Heart right ventricle (tissue), 16 donors: ENCODE measurements around the gene FBXL5. TPM values are rescaled to one million over a fixed set of nuclear protein-coding genes. Genes with fewer than 3 reads are reported as not detected.

Experiments used
- ATAC-seq, 8 donors: fragments of 200-7000 bp; cut with Tn5 transposase; one replicate each; pipeline ENCODE4 v1.9.1; 2020; ENCODE audit warnings: mild to moderate bottlenecking in 8 of 8, moderate library complexity in 8 of 8, moderate number of reproducible peaks in 1 of 8
- DNase-seq, 2 donors: peaks; one replicate each; pipeline ENCODE4 v3.0.0-alpha.2; 2020
- H3K27ac ChIP-seq, 10 donors: fragments of 200-600 bp; sonication (generic) in 2 of 10; one replicate each; pipeline versions ENCODE4 v1.5.0 to v1.8.0; 2020 to 2022; ENCODE audit warnings: mild to moderate bottlenecking in 3 of 10
- H3K27me3 ChIP-seq, 7 donors: fragments of 200-600 bp; one replicate each; pipeline ENCODE4 v1.8.0; 2021 to 2022; ENCODE audit warnings: mild to moderate bottlenecking in 2 of 7
- H3K36me3 ChIP-seq, 9 donors: fragments of 200-600 bp; sonication (generic) in 1 of 9; one replicate each; pipeline versions ENCODE4 v1.5.0 to v1.8.0; 2020 to 2022; ENCODE audit warnings: mild to moderate bottlenecking in 2 of 9
- H3K4me1 ChIP-seq, 9 donors: fragments of 200-600 bp; sonication (generic) in 1 of 9; one replicate each; pipeline versions ENCODE4 v1.5.0 to v1.8.0; 2020 to 2022; ENCODE audit warnings: mild to moderate bottlenecking in 4 of 9
- H3K4me3 ChIP-seq, 10 donors: fragments of 200-600 bp; sonication (generic) in 2 of 10; one replicate each; pipeline versions ENCODE4 v1.5.0 to v1.8.0; 2020 to 2022; ENCODE audit warnings: mild to moderate bottlenecking in 7 of 10, moderate library complexity in 2 of 10
- H3K9me3 ChIP-seq, 11 donors: fragments of 200-600 bp in 10 of 11; sonication (generic) in 2 of 11; one replicate each; pipeline versions ENCODE4 v1.5.0 to v1.8.0; 2013 to 2022; ENCODE audit warnings: mild to moderate bottlenecking in 2 of 11, control low read depth in 1 of 11, moderate library complexity in 1 of 11
- WGBS, 2 donors: extraction: QIAGEN DNeasy Blood & Tissue Kit; methylation state at CpG; one replicate each; pipeline ENCODE4 v1.1.7; 2013; ENCODE audit warnings: inconsistent platforms in 1 of 2; 5-methylcytosine and 5-hydroxymethylcytosine counted together
- intact Hi-C, 10 donors: fragments of 100-400 bp; cut with DNase I; formaldehyde crosslinking; loops; one replicate each; pipeline versions ENCODE4 v1.11.1 to v1.14.2; 2022
- polyA plus RNA-seq, 2 donors: library from polyadenylated mRNA; stranded (reverse); fragments of 200-250 nt; gene quantifications; one replicate each; pipeline ENCODE4 v1.2.3, GENCODE V29; 2013
- total RNA-seq, 10 donors: library from RNA; stranded (reverse); fragmentation: NEBNext Ultra II Directional in 3 of 10; extraction: Animal tissue kit (Norgen Biotek cat#: 25700) in 3 of 10; gene quantifications; one replicate each; pipeline versions ENCODE4 v1.2.1 to v1.2.4, GENCODE V29; 2021 to 2023
- TF ChIP-seq, protein P1 (sequence below), 9 donors: fragments of 200-600 bp; sonication (generic) in 2 of 9; IDR thresholded peaks; one replicate each; pipeline versions ENCODE4 v1.5.0 to v1.8.0; 2021 to 2022; ENCODE audit warnings: antibody characterized with exemption in 9 of 9, mild to moderate bottlenecking in 5 of 9, moderate library complexity in 1 of 9
- donor health status: Arrhythmogenic right ventricular cardiomyopathy.
- donor health status: ischemic (EF 13 %, LVEDD 7.1; RV severe dilation, severe dysfunction).
- donor health status: healthy with polysubstance abuse.
- donor health status: DM: no; HTN: yes; CAD: no.
- donor health status: DM: no; HTN: no; CAD: no.
- donor health status: ischemic (EF 25% LVEDD 6.9; RV normal size, moderate dysfunction).
- donor health status: ischemic (EF 25% LVEDD 5.7; RV mildly dilated, moderate dysfunction).
- donor health status: healthy.
- donor health status: DM: yes; HTN: yes; CAD: no.
- donor health status: Ischemic cardiomyopathy.
- donor health status: ischemic (EF 35%, LVEDD 5.7; RV mildly dilated, moderate dysfunction).
- donor health status: nonischemic (EF 11% LVEDD 7.7; RV severe dilation, severe dysfunction).
- donor health status: DM: yes; HTN: yes; CAD: no.
- donor health status: PGD.
- donor health status: ischemic (EF 29% LVEDD 5.4; RV normal size, mild dysfunction).
- donor health status: nonischemic (EF 23%, LVEDD 6.1; RV moderate dilation, normal function).

Gene FBXL5
- total and polyA plus RNA-seq, 12 donors, result 32.8 to 102 (median 74.1) TPM

DNA sequence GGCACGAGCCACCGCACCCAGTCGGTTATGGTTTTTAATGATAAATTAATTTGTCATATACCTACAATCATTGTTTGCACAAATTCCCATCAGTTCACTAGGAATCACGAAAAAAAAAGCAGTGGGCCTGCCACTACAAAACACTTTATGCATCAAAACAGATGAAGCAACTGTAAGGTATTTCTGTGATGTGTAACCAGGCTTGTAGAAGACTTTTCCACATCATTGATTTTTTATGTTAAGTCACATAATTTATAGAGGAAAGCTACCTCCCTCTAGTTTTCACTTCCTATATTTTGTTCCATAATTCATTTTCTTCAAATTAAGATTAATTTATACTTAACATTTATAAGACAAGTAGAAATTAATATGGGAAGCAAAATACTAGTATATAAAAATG is 19.8 kb upstream of the FBXL5 start:
- Histone ChIP-seq H3K4me1 (peaks cover 0 to 30% (median 0%) of the 10 kb centered on the region in 9 donors), H3K9me3 (no peaks in the 10 kb centered on the region), H3K36me3 (no peaks in the 10 kb centered on the region), H3K4me3 (no peak overlapping the region), H3K27me3 (no peaks in the 10 kb centered on the region), H3K27ac (peak overlapping the region in 1 of 10 donors; percentile 45)
- no peak for DNase-seq
- TF ChIP-seq, protein P1, sequence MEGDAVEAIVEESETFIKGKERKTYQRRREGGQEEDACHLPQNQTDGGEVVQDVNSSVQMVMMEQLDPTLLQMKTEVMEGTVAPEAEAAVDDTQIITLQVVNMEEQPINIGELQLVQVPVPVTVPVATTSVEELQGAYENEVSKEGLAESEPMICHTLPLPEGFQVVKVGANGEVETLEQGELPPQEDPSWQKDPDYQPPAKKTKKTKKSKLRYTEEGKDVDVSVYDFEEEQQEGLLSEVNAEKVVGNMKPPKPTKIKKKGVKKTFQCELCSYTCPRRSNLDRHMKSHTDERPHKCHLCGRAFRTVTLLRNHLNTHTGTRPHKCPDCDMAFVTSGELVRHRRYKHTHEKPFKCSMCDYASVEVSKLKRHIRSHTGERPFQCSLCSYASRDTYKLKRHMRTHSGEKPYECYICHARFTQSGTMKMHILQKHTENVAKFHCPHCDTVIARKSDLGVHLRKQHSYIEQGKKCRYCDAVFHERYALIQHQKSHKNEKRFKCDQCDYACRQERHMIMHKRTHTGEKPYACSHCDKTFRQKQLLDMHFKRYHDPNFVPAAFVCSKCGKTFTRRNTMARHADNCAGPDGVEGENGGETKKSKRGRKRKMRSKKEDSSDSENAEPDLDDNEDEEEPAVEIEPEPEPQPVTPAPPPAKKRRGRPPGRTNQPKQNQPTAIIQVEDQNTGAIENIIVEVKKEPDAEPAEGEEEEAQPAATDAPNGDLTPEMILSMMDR (IDR thresholded peaks at IDR 0.05), result no peak
- WGBS, 2 donors, result 93 to 99% methylated on average over 4 of the region's 4 CpGs
- intact Hi-C loops, result loop anchor here in 1 of 10 donors (5.0 kb wide), 1 partner anchor 1847 kb away; no protein-coding TSS in a partner anchor
- no peak for ATAC-seq

DNA sequence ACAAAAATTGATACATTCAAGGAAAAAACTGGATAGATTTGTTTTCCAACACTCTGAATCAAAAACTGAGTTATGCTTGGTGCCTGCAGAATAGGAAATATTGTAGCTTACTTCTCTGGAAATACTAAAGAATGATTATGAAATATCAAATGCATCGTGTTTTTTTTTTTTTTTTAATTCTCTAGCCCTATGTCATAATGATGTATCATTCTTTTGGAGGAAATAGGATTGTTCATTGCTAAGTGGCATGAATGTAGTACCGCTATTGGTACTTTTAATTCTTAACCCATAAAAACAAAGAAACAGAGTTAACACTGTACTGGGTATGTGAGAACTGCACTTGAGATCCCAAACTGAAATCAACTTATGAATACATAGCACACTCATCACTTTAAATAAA is 18.9 kb upstream of the FBXL5 start:
- intact Hi-C loops, result loop anchor here in 1 of 10 donors (5.0 kb wide), 1 partner anchor 1848 kb away; no protein-coding TSS in a partner anchor
- TF ChIP-seq, protein P1 (IDR thresholded peaks at IDR 0.05), result no peak
- no peak overlapping the region for H3K4me3 ChIP-seq
- no peaks in the 10 kb centered on the region for H3K36me3 ChIP-seq
- DNase-seq, result no peak
- H3K9me3 ChIP-seq, result no peaks in the 10 kb centered on the region
- no peak for ATAC-seq
- H3K27ac ChIP-seq, result no peak overlapping the region
- H3K4me1 ChIP-seq, result peaks cover 0 to 23% (median 0%) of the 10 kb centered on the region in 9 donors
- WGBS, 2 donors, result 89 to 92% methylated on average over 2 of the region's 2 CpGs
- H3K27me3 ChIP-seq, result no peaks in the 10 kb centered on the region

DNA sequence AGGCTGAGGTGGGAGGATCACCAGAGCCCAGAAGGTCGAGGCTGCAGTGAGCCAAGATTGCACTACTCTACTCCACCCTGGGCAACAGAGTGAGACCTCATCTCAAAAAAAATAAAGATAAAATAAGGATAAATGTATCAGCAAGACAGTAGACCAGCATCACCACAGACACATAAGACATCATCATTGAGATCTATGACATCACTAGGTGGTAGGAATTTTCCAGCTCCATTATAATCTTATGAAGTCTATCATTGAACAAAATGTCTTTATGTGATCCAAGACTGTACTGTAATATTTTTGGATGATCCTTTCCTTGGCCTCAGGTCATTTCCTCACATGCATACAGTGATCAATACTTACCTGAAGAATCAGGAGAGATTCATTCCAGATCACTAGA is 18.2 kb upstream of the FBXL5 start:
- WGBS, 2 donors, result 98 to 100% methylated on average over 1 of the region's 1 CpG
- no peaks in the 10 kb centered on the region for H3K9me3 ChIP-seq
- DNase-seq (no peak), ATAC-seq (no peak)
- H3K4me1 ChIP-seq, result peaks cover 0 to 20% (median 0%) of the 10 kb centered on the region in 9 donors
- H3K36me3 ChIP-seq, result no peaks in the 10 kb centered on the region
- H3K27me3 ChIP-seq, result no peaks in the 10 kb centered on the region
- no peak overlapping the region for H3K4me3 ChIP-seq
- TF ChIP-seq, protein P1 (IDR thresholded peaks at IDR 0.05), result no peak
- intact Hi-C loops, result loop anchor here in 1 of 10 donors (5.0 kb wide), 1 partner anchor 1849 kb away; no protein-coding TSS in a partner anchor
- H3K27ac ChIP-seq, result no peak overlapping the region

DNA sequence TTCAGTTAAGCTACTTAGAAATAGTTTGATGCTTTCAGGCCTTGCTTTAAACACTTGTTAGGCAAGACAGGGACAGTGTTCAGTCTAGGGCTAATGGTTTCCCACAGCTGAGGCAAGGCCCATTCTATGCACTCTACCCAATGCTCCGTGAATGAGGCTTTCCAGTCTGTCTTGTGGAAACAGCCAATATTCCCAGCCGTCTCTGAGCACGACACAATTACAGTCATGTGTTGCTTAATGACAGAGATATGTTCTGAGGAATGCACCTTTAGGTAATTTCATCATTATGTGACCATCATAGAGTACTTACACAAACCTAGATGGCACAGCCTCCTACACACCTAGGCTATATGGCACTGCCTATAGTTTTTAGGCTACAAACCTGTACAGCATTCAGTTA is 16.9 kb upstream of the FBXL5 start:
- Histone ChIP-seq H3K9me3 (no peaks in the 10 kb centered on the region), H3K4me1 (peaks cover 0 to 16% (median 0%) of the 10 kb centered on the region in 9 donors), H3K27me3 (no peaks in the 10 kb centered on the region), H3K36me3 (no peaks in the 10 kb centered on the region), H3K4me3 (no peak overlapping the region), H3K27ac (no peak overlapping the region)
- TF ChIP-seq, protein P1 (IDR thresholded peaks at IDR 0.05), result no peak
- no peak for DNase-seq
- WGBS, 2 donors, result 98 to 99% methylated on average over 3 of the region's 3 CpGs
- intact Hi-C loops, result loop anchor here in 1 of 10 donors (5.0 kb wide), 1 partner anchor 1850 kb away; no protein-coding TSS in a partner anchor
- no peak for ATAC-seq
